HepG2 (cell line): ENCODE measurements around the gene XRCC3. TPM values are rescaled to one million over a fixed set of nuclear protein-coding genes. Genes with fewer than 3 reads are reported as not detected.

Experiments used
- ATAC-seq: fragments of 200-7000 bp; cut with Tn5 transposase; 3 replicates; pipeline ENCODE4 v1.9.1; 2020; ENCODE audit warnings: mild to moderate bottlenecking, moderate library complexity
- BruUV-seq: library from RNA; stranded (reverse); fragments of 400-500 nt; replicated peaks from 2 replicates; lab custom pipeline; 2021; lab: Mats Ljungman, UMichigan
- CTCF ChIA-PET: fragments of 300-600 bp; formaldehyde crosslinking; extraction: SDS; loops from one replicate; lab custom pipeline; 2021; ENCODE audit warnings: low total read pairs, inconsistent platforms, low intra/inter-chr PET ratio; lab: Yijun Ruan, JAX
- POLR2A ChIA-PET: fragments of 350-600 bp; sonication (Branson Sonifier 250); formaldehyde crosslinking; loops from one replicate; lab custom pipeline; 2020; ENCODE audit warnings: antibody characterized with exemption, inconsistent platforms; lab: Yijun Ruan, JAX
- DNase-seq: peaks from one replicate; pipeline ENCODE4 v3.0.0-alpha.2; 2015; ENCODE audit warnings: low spot score
- FAIRE-seq: peaks from 3 replicates; lab custom pipeline; 2011; peaks lifted over from hg19 to GRCh38; lab: Jason Lieb, UNC
- H2AFZ ChIP-seq: one replicate; pipeline ENCODE4 v1.6.1; 2011; ENCODE audit warnings: low read length, inconsistent platforms
- H3K27ac ChIP-seq: fragments of 300-600 bp; 3 replicates; pipeline ENCODE4 v1.8.0; 2011; ENCODE audit warnings: mixed run types, mild to moderate bottlenecking, mixed read lengths, low read length, inconsistent platforms; ENCODE audit not compliant: insufficient read depth; ENCODE audit errors: extremely low read length
- H3K27me3 ChIP-seq, 2 experiments: fragments of 200-600 bp in 1 of 2; 2 replicates in 1 of 2; 3 replicates in 1 of 2; pipeline versions ENCODE4 v1.6.0 to v1.8.0; 2011; ENCODE audit warnings: low read length in 2 of 2, mild to moderate bottlenecking in 2 of 2, moderate library complexity in 2 of 2, inconsistent platforms in 1 of 2; ENCODE audit not compliant: insufficient read depth in 2 of 2, control insufficient read depth in 1 of 2
- H3K36me3 ChIP-seq, 2 experiments: fragments of 200-600 bp in 1 of 2; replicated peaks in 1 of 2; 2 replicates in 1 of 2; 3 replicates in 1 of 2; pipeline versions ENCODE4 v1.5.1 to v1.8.0; 2011; ENCODE audit warnings: low read length in 2 of 2, inconsistent platforms in 1 of 2; ENCODE audit not compliant: insufficient read depth in 2 of 2, control insufficient read depth in 1 of 2
- H3K4me1 ChIP-seq: 2 replicates; pipeline ENCODE4 v1.5.1; 2012; ENCODE audit warnings: low read length, inconsistent platforms; ENCODE audit not compliant: insufficient read depth
- H3K4me2 ChIP-seq: 2 replicates; pipeline ENCODE4 v1.6.0; 2011; ENCODE audit warnings: low read depth, low read length, inconsistent platforms
- H3K4me3 ChIP-seq, 3 experiments: fragments of 200-600 bp in 1 of 3; sonication (generic), shearing (Covaris generic) in 1 of 3; replicated peaks in 1 of 3; 2 replicates each; pipeline ENCODE4 v1.5.1; 2011 to 2016; ENCODE audit warnings: low read length in 3 of 3, inconsistent platforms in 2 of 3, low read depth in 2 of 3, mild to moderate bottlenecking in 2 of 3, control low read depth in 1 of 3, mixed read lengths in 1 of 3; ENCODE audit not compliant: insufficient read depth in 1 of 3
- H3K79me2 ChIP-seq: one replicate; pipeline ENCODE4 v1.6.1; 2011; ENCODE audit warnings: low read length, inconsistent platforms; ENCODE audit not compliant: insufficient read depth
- H3K9ac ChIP-seq: 2 replicates; pipeline ENCODE4 v1.6.0; 2011; ENCODE audit warnings: mild to moderate bottlenecking, low read depth, low read length, inconsistent platforms; ENCODE audit not compliant: insufficient read depth
- H3K9me3 ChIP-seq: 2 replicates; pipeline ENCODE4 v1.5.1; 2012; ENCODE audit warnings: mild to moderate bottlenecking, low read length
- H4K20me1 ChIP-seq: 2 replicates; pipeline ENCODE4 v1.6.0; 2011; ENCODE audit warnings: inconsistent platforms, mild to moderate bottlenecking, low read length, moderate library complexity; ENCODE audit not compliant: insufficient read depth
- GATA4 ChIP-seq: sonication (generic); IDR thresholded peaks from 2 replicates; pipeline ENCODE4 v1.6.1; 2016; ENCODE audit warnings: antibody characterized with exemption, low read depth, borderline replicate concordance
- MIER2 ChIP-seq: IDR thresholded peaks from 2 replicates; pipeline ENCODE4 v1.6.1; 2016; ENCODE audit warnings: missing biosample characterization, missing genetic modification reagents
- RORA ChIP-seq: sonication (generic); formaldehyde crosslinking; IDR thresholded peaks from 2 replicates; pipeline ENCODE4 v1.5.0; 2020; ENCODE audit warnings: mild to moderate bottlenecking, missing genetic modification reagents, moderate library complexity
- SALL2 ChIP-seq: sonication (generic); formaldehyde crosslinking; IDR thresholded peaks from 2 replicates; pipeline ENCODE4 v1.8.1; 2023; ENCODE audit warnings: mild to moderate bottlenecking, missing genetic modification reagents, inconsistent platforms
- SPEN ChIP-seq: sonication (generic); formaldehyde crosslinking; IDR thresholded peaks from 2 replicates; pipeline ENCODE4 v1.5.1; 2020; ENCODE audit warnings: low read depth, mild to moderate bottlenecking, missing genetic modification reagents
- SSRP1 ChIP-seq: IDR thresholded peaks from 2 replicates; pipeline ENCODE4 v1.6.1; 2016; ENCODE audit warnings: control low read depth
- YY1 ChIP-seq: IDR thresholded peaks from 2 replicates; pipeline ENCODE4 v1.6.1; 2011; ENCODE audit warnings: low read length, low read depth, moderate library complexity, mild to moderate bottlenecking; ENCODE audit not compliant: insufficient read depth, insufficient replicate concordance
- ZFP41 ChIP-seq: sonication (generic); formaldehyde crosslinking; IDR thresholded peaks from 2 replicates; pipeline ENCODE4 v1.4.0; 2020; ENCODE audit warnings: mild to moderate bottlenecking, missing genetic modification reagents, borderline replicate concordance
- ZNF607 ChIP-seq: sonication (generic); formaldehyde crosslinking; IDR thresholded peaks from 2 replicates; pipeline ENCODE4 v1.5.1; 2020; ENCODE audit warnings: missing genetic modification reagents, mild to moderate bottlenecking, borderline replicate concordance
- ZSCAN9 ChIP-seq: IDR thresholded peaks from 2 replicates; pipeline ENCODE4 v1.6.1; 2016; ENCODE audit warnings: borderline replicate concordance
- WGBS: methylation state at CpG from one replicate; pipeline ENCODE4 v1.1.6; 2017; ENCODE audit warnings: low lambda C conversion rate; 5-methylcytosine and 5-hydroxymethylcytosine counted together
- in situ Hi-C: cut with HindIII; loops from 2 replicates; pipeline ENCODE4 v1.10.0; 2017; ENCODE audit warnings: low pct_unique_long_range_greater_than_20kb; ENCODE audit not compliant: extremely low pct_ligation_motif_present
- intact Hi-C: fragments of 100-400 bp; cut with micrococcal nuclease; formaldehyde crosslinking; loops from one replicate; pipeline ENCODE4 v1.10.0; 2022; ENCODE audit not compliant: unreplicated experiment
- polyA plus RNA-seq, 8 experiments: library from polyadenylated mRNA; depleted of rRNA in 3 of 8; stranded (reverse) in 7 of 8; unstranded in 1 of 8; fragments of >200 nt; fragmentation: Illumina TruSeq in 4 of 8; extraction: Trizol in 4 of 8; gene quantifications; 2 replicates each; pipeline versions ENCODE4 v1.2.1 to v1.2.3, GENCODE V29; 2011 to 2016; ENCODE audit warnings: low read depth in 4 of 8, missing spikeins in 1 of 8, mixed read lengths in 1 of 8; ENCODE audit not compliant: insufficient read depth in 1 of 8
- total RNA-seq, 5 experiments: library from RNA; depleted of rRNA; stranded (reverse); fragments of >200 nt; fragmentation: Illumina TruSeq; extraction: Trizol; gene quantifications; 2 replicates each; pipeline ENCODE4 v1.2.3, GENCODE V29; 2016; ENCODE audit warnings: low read depth in 1 of 5
- TF ChIP-seq, protein P1 (sequence below): sonication (generic); formaldehyde crosslinking; IDR thresholded peaks from 2 replicates; pipeline ENCODE4 v1.4.0; 2020; ENCODE audit warnings: missing genetic modification reagents, borderline replicate concordance
- TF ChIP-seq, protein P2 (sequence below): sonication (generic); formaldehyde crosslinking; IDR thresholded peaks from 2 replicates; pipeline ENCODE4 v1.5.1; 2020; ENCODE audit warnings: mild to moderate bottlenecking, missing genetic modification reagents, borderline replicate concordance
- TF ChIP-seq, protein P3 (sequence below): IDR thresholded peaks from 2 replicates; pipeline ENCODE4 v1.6.1; 2016; ENCODE audit warnings: missing biosample characterization, missing genetic modification reagents, low read depth
- TF ChIP-seq, protein P4 (sequence below): sonication (generic); formaldehyde crosslinking; IDR thresholded peaks from 2 replicates; pipeline ENCODE4 v1.9.0; 2022; ENCODE audit warnings: missing genetic modification reagents, mild to moderate bottlenecking, borderline replicate concordance

The XRCC3 gene
- total and polyA plus RNA-seq, 2 of the 13 experiments (the other 11 are each of a cell fraction or from before 2014, with no cell fraction given), result 5.4 to 25.8 TPM

DNA sequence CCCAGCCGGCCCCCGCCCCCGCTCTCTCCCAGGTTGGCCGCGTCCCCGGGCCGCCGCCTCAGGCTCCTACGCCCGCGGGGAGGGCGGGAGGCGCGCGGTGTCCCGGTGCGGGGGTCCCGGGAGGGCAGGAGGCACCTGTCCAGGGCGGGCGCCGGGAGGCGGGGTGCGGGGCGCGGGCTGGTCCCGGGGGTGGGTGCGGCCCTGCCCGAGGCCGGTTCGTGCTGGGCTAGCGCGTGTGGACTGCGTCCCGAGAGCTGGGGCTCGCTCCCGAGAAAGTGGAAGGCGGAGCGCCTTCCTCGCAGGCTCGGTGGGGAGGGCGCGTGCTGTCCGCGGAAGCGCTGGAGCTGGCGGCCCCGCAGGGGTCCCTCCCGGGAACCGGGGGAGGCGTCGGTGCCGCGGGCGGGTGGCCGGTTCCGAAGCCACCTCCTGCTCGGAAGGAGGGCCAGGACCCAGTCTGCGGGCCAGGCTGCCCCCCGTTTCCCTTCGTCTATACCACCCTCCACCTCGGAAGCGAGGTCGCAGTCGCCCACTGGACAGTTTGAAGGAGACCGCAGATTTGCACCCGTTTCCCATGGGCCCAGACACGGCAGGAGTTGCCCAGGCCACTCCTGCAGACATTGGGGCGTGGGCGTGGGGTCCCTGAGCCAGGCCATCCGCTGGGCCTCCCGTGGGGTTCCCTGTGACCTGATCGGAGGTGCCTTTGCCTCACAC lies 995 bp upstream of the XRCC3 start:
- peak overlapping the region; percentile 75 for H3K4me2 ChIP-seq
- WGBS, result 0% methylated on average over 10 of the region's 72 CpGs
- no TSS peak for BruUV-seq
- ATAC-seq (no peak), FAIRE-seq (no peak), DNase-seq (no peak)
- peak overlapping the region; percentile 73 to 94 (median 78) for H3K4me3 ChIP-seq
- 0 out of 5 replicates have a peak, but pooled peaks cover 0 to 4% of the 10 kb centered on the region in 2 experiments for H3K36me3 ChIP-seq
- no peaks in the 10 kb centered on the region for H3K9me3 ChIP-seq
- H3K27ac ChIP-seq, result peak overlapping the region; percentile 52
- H2AFZ ChIP-seq, result no peak overlapping the region
- intact Hi-C loops (no loop called here), in situ Hi-C loops (no loop called here)
- H4K20me1 ChIP-seq, result no peaks in the 10 kb centered on the region; the same call in 1 of the 2 replicates
- no peaks in the 10 kb centered on the region for H3K27me3 ChIP-seq
- H3K4me1 ChIP-seq, result peaks cover 36% of the 10 kb centered on the region
- peak overlapping the region; percentile 81 for H3K9ac ChIP-seq
- POLR2A ChIA-PET, result interaction anchor here (0.9 to 1.7 kb wide), 4 partner anchors 18 to 164 kb away, joined by 3 to 7 read pairs (median 4); no protein-coding TSS in a partner anchor
- peaks cover 56% of the 10 kb centered on the region for H3K79me2 ChIP-seq
- CTCF ChIA-PET, result no interaction called here
- TF ChIP-seq SSRP1 (no peak), SALL2 (no peak), ZNF607 (CRISPR knock-in tag) (no peak), MIER2 (CRISPR knock-in tag) (no peak), RORA (no peak), ZFP41 (no peak), YY1 (no peak), ZSCAN9 (CRISPR knock-in tag) (no peak), SPEN (no peak), GATA4 (no peak)
- TF ChIP-seq, protein P1, sequence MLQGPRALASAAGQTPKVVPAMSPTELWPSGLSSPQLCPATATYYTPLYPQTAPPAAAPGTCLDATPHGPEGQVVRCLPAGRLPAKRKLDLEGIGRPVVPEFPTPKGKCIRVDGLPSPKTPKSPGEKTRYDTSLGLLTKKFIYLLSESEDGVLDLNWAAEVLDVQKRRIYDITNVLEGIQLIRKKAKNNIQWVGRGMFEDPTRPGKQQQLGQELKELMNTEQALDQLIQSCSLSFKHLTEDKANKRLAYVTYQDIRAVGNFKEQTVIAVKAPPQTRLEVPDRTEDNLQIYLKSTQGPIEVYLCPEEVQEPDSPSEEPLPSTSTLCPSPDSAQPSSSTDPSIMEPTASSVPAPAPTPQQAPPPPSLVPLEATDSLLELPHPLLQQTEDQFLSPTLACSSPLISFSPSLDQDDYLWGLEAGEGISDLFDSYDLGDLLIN (CRISPR knock-in tag), result no peak
- TF ChIP-seq, protein P2, sequence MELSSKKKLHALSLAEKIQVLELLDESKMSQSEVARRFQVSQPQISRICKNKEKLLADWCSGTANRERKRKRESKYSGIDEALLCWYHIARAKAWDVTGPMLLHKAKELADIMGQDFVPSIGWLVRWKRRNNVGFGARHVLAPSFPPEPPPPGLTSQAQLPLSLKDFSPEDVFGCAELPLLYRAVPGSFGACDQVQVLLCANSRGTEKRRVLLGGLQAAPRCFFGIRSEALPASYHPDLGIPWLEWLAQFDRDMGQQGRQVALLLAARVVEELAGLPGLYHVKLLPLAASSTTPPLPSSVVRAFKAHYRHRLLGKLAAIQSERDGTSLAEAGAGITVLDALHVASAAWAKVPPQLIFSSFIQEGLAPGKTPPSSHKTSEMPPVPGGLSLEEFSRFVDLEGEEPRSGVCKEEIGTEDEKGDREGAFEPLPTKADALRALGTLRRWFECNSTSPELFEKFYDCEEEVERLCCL (CRISPR knock-in tag), result no peak
- TF ChIP-seq, protein P3, sequence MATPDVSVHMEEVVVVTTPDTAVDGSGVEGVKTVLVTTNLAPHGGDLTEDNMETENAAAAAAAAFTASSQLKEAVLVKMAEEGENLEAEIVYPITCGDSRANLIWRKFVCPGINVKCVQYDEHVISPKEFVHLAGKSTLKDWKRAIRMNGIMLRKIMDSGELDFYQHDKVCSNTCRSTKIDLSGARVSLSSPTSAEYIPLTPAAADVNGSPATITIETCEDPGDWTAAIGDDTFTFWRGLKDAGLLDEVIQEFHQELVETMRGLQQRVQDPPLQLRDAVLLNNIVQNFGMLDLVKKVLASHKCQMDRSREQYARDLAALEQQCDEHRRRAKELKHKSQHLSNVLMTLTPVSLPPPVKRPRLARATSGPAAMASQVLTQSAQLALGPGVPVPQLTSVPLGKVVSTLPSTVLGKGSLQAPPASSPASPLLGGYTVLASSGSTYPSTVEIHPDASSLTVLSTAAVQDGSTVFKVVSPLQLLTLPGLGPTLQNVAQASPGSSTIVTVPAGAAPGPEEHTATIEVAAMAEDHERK (CRISPR knock-in tag), result no peak
- TF ChIP-seq, protein P4, sequence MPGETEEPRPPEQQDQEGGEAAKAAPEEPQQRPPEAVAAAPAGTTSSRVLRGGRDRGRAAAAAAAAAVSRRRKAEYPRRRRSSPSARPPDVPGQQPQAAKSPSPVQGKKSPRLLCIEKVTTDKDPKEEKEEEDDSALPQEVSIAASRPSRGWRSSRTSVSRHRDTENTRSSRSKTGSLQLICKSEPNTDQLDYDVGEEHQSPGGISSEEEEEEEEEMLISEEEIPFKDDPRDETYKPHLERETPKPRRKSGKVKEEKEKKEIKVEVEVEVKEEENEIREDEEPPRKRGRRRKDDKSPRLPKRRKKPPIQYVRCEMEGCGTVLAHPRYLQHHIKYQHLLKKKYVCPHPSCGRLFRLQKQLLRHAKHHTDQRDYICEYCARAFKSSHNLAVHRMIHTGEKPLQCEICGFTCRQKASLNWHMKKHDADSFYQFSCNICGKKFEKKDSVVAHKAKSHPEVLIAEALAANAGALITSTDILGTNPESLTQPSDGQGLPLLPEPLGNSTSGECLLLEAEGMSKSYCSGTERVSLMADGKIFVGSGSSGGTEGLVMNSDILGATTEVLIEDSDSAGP (CRISPR knock-in tag), result peak; percentile 11; the same call in 1 of the 2 replicates
